Kidney epithelial cell (primary cell): ENCODE measurements around the gene NFYB. TPM values are rescaled to one million over a fixed set of nuclear protein-coding genes. Genes with fewer than 3 reads are reported as not detected.

Experiments used
- DNase-seq: peaks from one replicate; pipeline ENCODE4 v3.0.0-alpha.2; 2010; ENCODE audit warnings: low read depth
- H3K27me3 ChIP-seq: 2 replicates; pipeline ENCODE4 v1.6.0; 2011; ENCODE audit warnings: low read length; ENCODE audit not compliant: control insufficient read depth, insufficient read depth
- H3K36me3 ChIP-seq: 2 replicates; pipeline ENCODE4 v1.5.1; 2011; ENCODE audit warnings: low read length; ENCODE audit not compliant: control insufficient read depth, insufficient read depth
- H3K4me3 ChIP-seq: 2 replicates; pipeline ENCODE4 v1.5.1; 2011; ENCODE audit warnings: low read depth, mild to moderate bottlenecking, control low read depth, low read length
- CTCF ChIP-seq: IDR thresholded peaks from 2 replicates; pipeline ENCODE4 v1.5.1; 2011; ENCODE audit warnings: mild to moderate bottlenecking, moderate library complexity, low read length, control low read depth, inconsistent platforms; ENCODE audit not compliant: insufficient read depth, poor library complexity, severe bottlenecking
- total RNA-seq: library from RNA; depleted of rRNA; stranded (reverse); fragments of >200 nt; gene quantifications from 2 replicates; pipeline ENCODE4 v1.2.3, GENCODE V29; 2015

NFYB gene
- total RNA-seq, 1 donor from 2014 or later = 17.2 TPM

- no peak for DNase-seq
- TF ChIP-seq CTCF = no peak
- no peaks in the 10 kb centered on the region for H3K36me3 ChIP-seq
- no peaks in the 10 kb centered on the region for H3K27me3 ChIP-seq
- no peak overlapping the region for H3K4me3 ChIP-seq
Observed at GRCh38 chr12:104172570-104172947, 34.5 kb upstream of the NFYB start.

GRCh38 chr12:104171785-104172569, 34.0 kb upstream of the NFYB start:
- no peak for TF ChIP-seq CTCF
- no peak overlapping the region for H3K4me3 ChIP-seq
- no peak for DNase-seq
- H3K36me3 ChIP-seq = no peaks in the 10 kb centered on the region
- H3K27me3 ChIP-seq = no peaks in the 10 kb centered on the region

- TF ChIP-seq CTCF = no peak
- no peaks in the 10 kb centered on the region for H3K27me3 ChIP-seq
- H3K4me3 ChIP-seq = no peak overlapping the region
- no peak for DNase-seq
- no peaks in the 10 kb centered on the region for H3K36me3 ChIP-seq
Observed at GRCh38 chr12:104168596-104168995, 30.6 kb upstream of the NFYB start.

- Histone ChIP-seq H3K4me3 (no peak overlapping the region), H3K36me3 (no peaks in the 10 kb centered on the region), H3K27me3 (no peaks in the 10 kb centered on the region)
- TF ChIP-seq CTCF = no peak
- no peak for DNase-seq
Observed at GRCh38 chr12:104167519-104168458, 29.8 kb upstream of the NFYB start.

GRCh38 chr12:104166465-104166864, 28.5 kb upstream of the NFYB start:
- no peak for DNase-seq
- Histone ChIP-seq H3K36me3 (no peaks in the 10 kb centered on the region), H3K27me3 (no peaks in the 10 kb centered on the region), H3K4me3 (no peak overlapping the region)
- TF ChIP-seq CTCF = no peak
